DMS53 treated with DMSO at 0.1 percent for 48 hours (cell line): ENCODE data around the gene UBB.

Experiments used
- DNase-seq: peaks from one replicate; lab custom pipeline; 2025; ENCODE audit not compliant: unreplicated experiment; lab: John Stamatoyannopoulos, UW

UBB gene

GRCh38 chr17:16380640-16381495 lies at the start of gene UBB:
Gene UBB, plus strand, starts transcription at chr17:16381091. Its CDS starts 817 bp downstream, at chr17:16381908.
- peak; percentile 83 for DNase-seq

DNA sequence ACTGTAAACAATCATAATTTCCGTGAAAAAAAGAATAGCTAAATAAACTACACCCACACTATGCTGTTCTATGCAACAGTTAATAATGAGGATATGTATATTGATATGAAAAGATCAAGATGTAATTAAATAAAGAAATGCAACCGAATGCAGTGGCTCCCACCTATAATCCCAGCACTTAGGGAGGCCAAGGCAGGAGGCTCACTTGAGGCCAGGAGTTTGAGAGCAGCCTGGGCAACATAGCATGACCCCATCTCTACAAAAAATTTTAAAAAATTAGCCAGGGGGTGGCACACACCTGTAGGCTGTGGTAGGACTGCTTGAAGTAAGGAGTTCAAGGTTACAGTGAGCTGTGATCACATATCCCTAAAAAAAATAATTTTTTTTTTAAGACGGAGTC lies 42.5 kb upstream of the UBB start:
- DNase-seq: no peak

GRCh38 chr17:16339402-16339801 lies 41.5 kb upstream of the UBB start:
- no peak for DNase-seq

- no peak for DNase-seq
Observed at GRCh38 chr17:16339959-16340358, 40.9 kb upstream of the UBB start.

GRCh38 chr17:16342979-16343378 lies 37.9 kb upstream of the UBB start:
- DNase-seq: no peak

GRCh38 chr17:16343569-16343968 lies 37.3 kb upstream of the UBB start:
- DNase-seq: no peak

DNA sequence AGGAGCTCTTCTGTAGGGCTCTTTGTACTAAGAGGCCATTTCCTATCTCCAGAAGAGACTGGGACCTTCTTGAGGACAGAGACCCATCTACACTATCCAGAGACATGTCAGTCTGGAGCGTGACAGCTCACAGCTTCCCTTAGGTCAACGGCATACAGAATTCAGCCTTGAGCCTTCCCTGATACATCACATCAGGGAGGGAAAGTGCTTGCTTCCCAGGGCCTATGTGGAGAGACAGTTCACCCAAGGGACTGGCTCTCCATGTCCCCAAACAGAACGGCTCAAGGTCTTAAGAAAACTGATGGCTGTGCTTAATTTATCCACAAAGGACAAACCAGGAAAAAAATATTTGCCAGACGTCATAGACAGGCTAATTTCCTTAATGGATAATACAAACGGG lies 35.3 kb upstream of the UBB start:
- no peak for DNase-seq

DNA sequence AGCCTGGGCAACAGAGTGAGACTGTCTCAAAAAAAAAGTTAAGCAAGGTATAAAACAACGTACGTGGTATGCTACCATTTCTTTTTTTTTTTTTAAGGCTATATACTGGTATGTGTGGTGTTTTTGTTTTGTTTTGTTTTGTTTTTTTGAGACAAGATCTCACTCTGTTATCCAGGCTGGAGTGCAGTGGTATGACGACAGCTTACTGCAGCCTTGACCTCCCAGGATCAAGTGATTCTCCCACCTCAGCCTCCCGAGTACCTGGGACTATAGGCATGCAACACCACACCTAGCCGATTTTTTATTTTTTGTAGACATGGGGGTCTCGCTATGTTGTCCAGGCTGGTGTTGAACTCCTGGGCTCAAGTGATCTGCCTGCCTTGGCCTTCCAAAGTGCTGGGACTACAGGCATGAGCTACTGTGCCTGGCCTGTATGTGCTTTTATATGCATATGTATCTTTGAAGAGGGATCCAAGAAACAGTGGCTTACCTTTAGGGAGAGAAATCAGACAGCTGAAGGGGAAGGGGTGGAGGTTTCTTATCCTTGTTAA lies 34.1 kb upstream of the UBB start:
- no peak for DNase-seq

- no peak for DNase-seq
Observed at GRCh38 chr17:16348586-16348985, 32.3 kb upstream of the UBB start.

DNA sequence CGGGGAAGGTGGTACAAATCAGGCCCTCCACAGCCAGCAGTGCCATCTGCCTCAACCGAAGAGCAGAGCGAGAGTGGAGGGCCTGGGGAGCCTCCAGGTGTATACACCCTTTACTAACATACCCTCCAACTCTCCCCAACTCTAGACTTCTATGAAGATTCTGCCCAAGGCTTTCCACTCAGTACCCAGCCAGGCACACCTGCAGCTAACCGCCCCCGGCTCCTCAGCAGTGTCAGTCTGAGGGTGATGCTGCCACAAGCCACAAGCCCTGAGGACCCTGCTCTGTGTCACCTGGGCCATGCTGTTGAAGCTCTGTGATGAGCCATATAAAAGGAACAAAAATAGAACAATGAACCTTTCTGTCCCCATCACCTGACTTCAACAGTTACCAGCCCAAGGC lies 31.5 kb upstream of the UBB start:
- no peak for DNase-seq

- no peak for DNase-seq
Observed at GRCh38 chr17:16351831-16352230, 29.1 kb upstream of the UBB start.

GRCh38 chr17:16352303-16352666 lies 28.6 kb upstream of the UBB start:
- DNase-seq: peak; percentile 9

DNA sequence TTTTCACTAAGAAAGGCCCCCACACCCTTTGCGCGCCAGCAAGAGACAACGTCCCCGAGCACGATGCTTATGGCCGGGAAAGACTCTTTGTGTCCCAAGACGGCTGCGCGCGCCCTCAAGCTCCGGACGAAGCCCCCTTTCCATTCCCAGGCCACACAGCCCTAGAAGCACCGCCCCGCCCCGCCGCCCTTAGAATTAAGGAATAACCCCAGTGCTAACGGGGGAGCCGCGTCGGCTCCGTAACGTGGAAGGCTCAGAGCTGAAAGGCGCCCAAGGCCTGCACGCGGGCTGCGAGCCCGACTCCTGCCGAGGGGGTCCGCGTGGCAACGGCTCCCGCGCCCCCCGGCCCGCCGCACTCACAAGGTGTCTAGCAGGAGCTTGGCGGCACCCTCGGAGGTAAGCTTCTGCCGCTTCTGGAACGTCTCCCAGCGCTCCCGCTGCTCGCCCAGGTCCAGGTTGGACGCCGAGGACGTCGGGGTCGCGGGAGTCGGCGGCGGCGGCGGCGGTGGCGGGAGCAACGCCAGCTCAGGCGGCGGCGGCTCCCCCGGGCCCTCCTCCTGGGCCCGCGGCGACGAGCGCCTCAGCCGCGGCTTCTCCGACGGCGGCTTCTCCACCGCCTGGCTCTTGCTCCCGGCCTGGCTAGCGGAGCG lies 28.1 kb upstream of the UBB start:
- peak; percentile 22 for DNase-seq

GRCh38 chr17:16353317-16354174 lies 27.3 kb upstream of the UBB start, which contains the start of gene CENPV:
Gene CENPV, minus strand, starts transcription at chr17:16353469. Its CDS starts 33 bp downstream, at chr17:16353436.
- no peak for DNase-seq

- no peak for DNase-seq
Observed at GRCh38 chr17:16354585-16354984, 26.3 kb upstream of the UBB start.

- DNase-seq: no peak
Observed at GRCh38 chr17:16358394-16358793, 22.5 kb upstream of the UBB start.

DNA sequence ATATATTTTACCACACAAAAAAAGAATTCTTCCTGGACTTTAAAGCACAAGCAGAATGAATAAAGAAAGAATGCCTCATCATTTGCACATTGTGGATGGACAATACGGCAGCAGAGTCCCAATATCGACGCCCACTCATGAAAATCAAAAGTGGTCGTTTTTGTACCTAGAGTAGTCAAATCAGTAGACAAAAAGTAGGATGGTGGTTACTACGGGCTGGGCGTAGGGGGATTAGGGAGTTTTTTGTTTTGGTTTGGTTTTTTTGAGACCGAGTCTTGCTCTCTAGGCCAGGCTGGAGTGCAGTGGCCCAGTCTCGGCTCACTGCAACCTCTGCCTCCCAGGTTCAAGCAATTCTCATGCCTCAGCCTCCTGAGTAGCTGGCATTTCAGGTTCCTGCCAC lies 19.0 kb upstream of the UBB start:
- no peak for DNase-seq

GRCh38 chr17:16363749-16364536 lies 16.9 kb upstream of the UBB start:
- DNase-seq: peak; percentile 42

DNA sequence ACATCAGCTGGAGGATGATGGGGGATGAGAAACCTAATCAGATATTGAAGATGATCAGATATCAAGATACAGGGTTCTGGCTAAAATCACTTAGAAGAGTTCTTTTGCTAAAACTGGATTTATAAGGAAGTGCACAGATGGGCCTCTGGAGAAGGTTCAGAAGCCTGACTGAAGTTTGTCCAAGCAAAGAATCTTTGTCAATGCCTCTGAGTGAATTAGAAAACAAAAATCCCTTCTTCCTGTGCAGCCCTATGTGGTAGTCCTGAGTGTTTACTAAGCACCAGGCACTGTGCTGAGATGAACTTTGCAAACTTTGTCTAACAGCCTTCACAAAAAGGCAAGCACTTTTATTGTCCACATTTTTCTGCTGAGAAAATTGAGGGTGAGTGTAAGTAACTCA lies 16.3 kb upstream of the UBB start:
- no peak for DNase-seq

DNA sequence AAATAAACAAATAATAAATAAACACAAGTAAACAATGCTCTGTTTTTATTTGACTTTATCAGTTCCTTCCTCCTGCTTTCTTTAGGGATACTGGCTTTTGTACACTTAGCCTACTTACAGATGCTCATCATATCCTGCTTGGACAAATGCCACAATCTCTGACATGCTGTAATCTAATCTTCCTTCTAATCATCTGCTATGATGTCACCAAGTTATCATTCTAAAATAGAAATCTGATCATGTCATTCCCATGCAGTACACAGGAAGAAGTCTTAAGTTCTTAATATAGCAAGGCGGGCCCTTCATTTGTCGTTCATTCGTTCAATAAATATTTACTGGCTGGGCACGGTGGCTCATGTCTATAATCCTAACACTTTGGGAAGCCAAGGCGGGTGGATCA lies 9.1 kb upstream of the UBB start:
- DNase-seq: peak; percentile 90
